IMR-90 (cell line): ENCODE measurements around the gene SYT2. TPM values are rescaled to one million over a fixed set of nuclear protein-coding genes. Genes with fewer than 3 reads are reported as not detected.
A peak's percentile ranks its signal among the peaks of the same experiment; 100 is the strongest.

Experiments used
- ATAC-seq: fragments of 200-7000 bp; cut with Tn5 transposase; 2 replicates; pipeline ENCODE4 v1.9.1; 2020; ENCODE audit warnings: low read depth, mild to moderate bottlenecking, moderate library complexity
- BruUV-seq: library from RNA; stranded (reverse); fragments of 400-500 nt; replicated peaks from 2 replicates; lab custom pipeline; 2021; lab: Mats Ljungman, UMichigan
- CTCF ChIA-PET: fragments of 300-600 bp; formaldehyde crosslinking; extraction: SDS; loops from one replicate; lab custom pipeline; 2021; ENCODE audit warnings: antibody characterized with exemption; lab: Yijun Ruan, JAX
- POLR2A ChIA-PET: fragments of 300-600 bp; sonication (Branson Sonifier 250); formaldehyde crosslinking; loops from one replicate; lab custom pipeline; 2022; ENCODE audit warnings: antibody characterized with exemption; ENCODE audit not compliant: unreplicated experiment; lab: Charles Lee
- DNase-seq: peaks from one replicate; pipeline ENCODE4 v3.0.0; 2013
- H2AFZ ChIP-seq: replicated peaks from 2 replicates; pipeline ENCODE3; 2013; ENCODE audit warnings: low read length, mild to moderate bottlenecking; ENCODE audit not compliant: poor library complexity
- H2AK5ac ChIP-seq: 2 replicates; pipeline ENCODE4 v1.6.1; 2013; ENCODE audit warnings: low read depth, low read length, inconsistent platforms
- H2AK9ac ChIP-seq: replicated peaks from 2 replicates; pipeline ENCODE3; 2013; ENCODE audit warnings: mild to moderate bottlenecking, low read depth, low read length, moderate library complexity; ENCODE audit not compliant: poor library complexity
- H2BK120ac ChIP-seq: 2 replicates; pipeline ENCODE4 v1.6.1; 2013; ENCODE audit warnings: low read depth, low read length, inconsistent platforms
- H2BK15ac ChIP-seq: 3 replicates; pipeline ENCODE4 v1.6.1; 2013; ENCODE audit warnings: low read depth, low read length, inconsistent platforms
- H2BK20ac ChIP-seq: 2 replicates; pipeline ENCODE4 v1.6.1; 2013; ENCODE audit warnings: low read depth, mild to moderate bottlenecking, inconsistent platforms, low read length, moderate library complexity
- H2BK5ac ChIP-seq: 2 replicates; pipeline ENCODE4 v1.6.1; 2013; ENCODE audit warnings: mild to moderate bottlenecking, low read depth, low read length, inconsistent platforms; ENCODE audit not compliant: poor library complexity, severe bottlenecking
- H3K14ac ChIP-seq: replicated peaks from 2 replicates; pipeline ENCODE4 v1.6.1; 2013; ENCODE audit warnings: low read depth, low read length, inconsistent platforms
- H3K18ac ChIP-seq: 2 replicates; pipeline ENCODE4 v1.6.1; 2013; ENCODE audit warnings: low read depth, low read length, control low read depth
- H3K23ac ChIP-seq: 2 replicates; pipeline ENCODE4 v1.6.1; 2013; ENCODE audit warnings: low read depth, low read length, inconsistent platforms
- H3K27ac ChIP-seq: 2 replicates; pipeline ENCODE4 v1.5.1; 2013; ENCODE audit warnings: mild to moderate bottlenecking, control low read depth, low read length; ENCODE audit not compliant: insufficient read depth
- H3K27me3 ChIP-seq: 2 replicates; pipeline ENCODE4 v1.6.1; 2013; ENCODE audit warnings: low read length; ENCODE audit not compliant: control insufficient read depth, insufficient read depth
- H3K36me3 ChIP-seq: 2 replicates; pipeline ENCODE4 v1.6.1; 2013; ENCODE audit warnings: low read length, mixed read lengths; ENCODE audit not compliant: control insufficient read depth, insufficient read depth
- H3K4ac ChIP-seq: 2 replicates; pipeline ENCODE4 v1.6.1; 2013; ENCODE audit warnings: low read depth, low read length, inconsistent platforms
- H3K4me1 ChIP-seq: 2 replicates; pipeline ENCODE4 v1.6.1; 2013; ENCODE audit warnings: low read length, mixed read lengths; ENCODE audit not compliant: control insufficient read depth, insufficient read depth
- H3K4me2 ChIP-seq: 2 replicates; pipeline ENCODE4 v1.6.1; 2013; ENCODE audit warnings: low read depth, mild to moderate bottlenecking, control low read depth, low read length, moderate library complexity
- H3K4me3 ChIP-seq: 2 replicates; pipeline ENCODE4 v1.5.1; 2013; ENCODE audit warnings: low read depth, mild to moderate bottlenecking, control low read depth, low read length, moderate library complexity; ENCODE audit not compliant: insufficient read depth
- H3K56ac ChIP-seq: 2 replicates; pipeline ENCODE4 v1.6.1; 2013; ENCODE audit warnings: low read length, inconsistent platforms; ENCODE audit not compliant: insufficient read depth; ENCODE audit errors: extremely low read depth
- H3K79me1 ChIP-seq, 2 experiments: 2 replicates each; pipeline ENCODE4 v1.6.1; 2013; ENCODE audit warnings: low read length in 2 of 2, inconsistent platforms in 1 of 2, low read depth in 1 of 2
- H3K9ac ChIP-seq: 2 replicates; pipeline ENCODE4 v1.6.1; 2013; ENCODE audit warnings: low read depth, low read length, control low read depth
- H3K9me1 ChIP-seq: 2 replicates; pipeline ENCODE4 v1.6.1; 2013; ENCODE audit warnings: low read length, inconsistent platforms; ENCODE audit not compliant: insufficient read depth
- H3K9me3 ChIP-seq: 2 replicates; pipeline ENCODE4 v1.6.1; 2013; ENCODE audit warnings: low read length; ENCODE audit not compliant: control insufficient read depth, insufficient read depth
- H4K20me1 ChIP-seq: 2 replicates; pipeline ENCODE4 v1.6.1; 2013; ENCODE audit warnings: low read length, inconsistent platforms; ENCODE audit not compliant: insufficient read depth
- H4K5ac ChIP-seq: 2 replicates; pipeline ENCODE4 v1.6.1; 2013; ENCODE audit warnings: mild to moderate bottlenecking, low read depth, low read length, control low read depth
- H4K8ac ChIP-seq, 2 experiments: 2 replicates each; pipeline ENCODE4 v1.6.1; 2013; ENCODE audit warnings: low read depth in 2 of 2, low read length in 2 of 2, control low read depth in 1 of 2, inconsistent platforms in 1 of 2
- H4K91ac ChIP-seq: 2 replicates; pipeline ENCODE4 v1.6.1; 2013; ENCODE audit warnings: low read depth, low read length, inconsistent platforms; ENCODE audit not compliant: insufficient read depth
- CEBPB ChIP-seq: IDR thresholded peaks from 2 replicates; pipeline ENCODE4 v1.6.1; 2012; ENCODE audit warnings: low read depth, low read length, improper control_type of control experiment
- CHD1 ChIP-seq: IDR thresholded peaks from 2 replicates; pipeline ENCODE4 v1.6.1; 2012; ENCODE audit warnings: low read depth, low read length, improper control_type of control experiment
- FOS ChIP-seq: fragments of 150-350 bp; IDR thresholded peaks from 2 replicates; pipeline ENCODE4 v1.6.1; 2016; ENCODE audit warnings: low read depth, low read length
- MAFK ChIP-seq: IDR thresholded peaks from 2 replicates; pipeline ENCODE4 v1.6.1; 2012; ENCODE audit warnings: low read depth, low read length, improper control_type of control experiment
- MAZ ChIP-seq: IDR thresholded peaks from 2 replicates; pipeline ENCODE4 v1.6.1; 2012; ENCODE audit warnings: low read depth, mild to moderate bottlenecking, low read length, improper control_type of control experiment, moderate library complexity, borderline replicate concordance
- MXI1 ChIP-seq: IDR thresholded peaks from 2 replicates; pipeline ENCODE4 v1.6.1; 2012; ENCODE audit warnings: low read depth, mild to moderate bottlenecking, low read length, moderate library complexity, borderline replicate concordance
- NFE2L2 ChIP-seq: fragments of 150-350 bp; IDR thresholded peaks from 2 replicates; pipeline ENCODE4 v1.6.1; 2016; ENCODE audit warnings: low read depth, mild to moderate bottlenecking, low read length
- POLR2A ChIP-seq: IDR thresholded peaks from 2 replicates; pipeline ENCODE4 v1.6.1; 2012; ENCODE audit warnings: mild to moderate bottlenecking, low read depth, low read length
- RAD21 ChIP-seq: IDR thresholded peaks from 2 replicates; pipeline ENCODE4 v1.6.1; 2012; ENCODE audit warnings: low read length, improper control_type of control experiment
- RCOR1 ChIP-seq: IDR thresholded peaks from 2 replicates; pipeline ENCODE4 v1.6.1; 2012; ENCODE audit warnings: mild to moderate bottlenecking, low read length, improper control_type of control experiment; ENCODE audit not compliant: insufficient replicate concordance
- RFX5 ChIP-seq: IDR thresholded peaks from 2 replicates; pipeline ENCODE4 v1.8.0; 2012; ENCODE audit warnings: low read depth, mild to moderate bottlenecking, low read length, moderate library complexity
- SMC3 ChIP-seq: fragments of 150-350 bp; IDR thresholded peaks from 2 replicates; pipeline ENCODE4 v1.6.1; 2016; ENCODE audit warnings: low read depth, mild to moderate bottlenecking, antibody characterized with exemption, low read length, moderate library complexity
- USF2 ChIP-seq: fragments of 150-350 bp; IDR thresholded peaks from 2 replicates; pipeline ENCODE4 v1.6.1; 2017; ENCODE audit warnings: mild to moderate bottlenecking, antibody characterized with exemption, low read length, low read depth
- WGBS, 2 experiments: methylation state at CpG; one replicate each; pipeline versions ENCODE4 v1.1.5 to v1.1.7; 2013; ENCODE audit warnings: missing lambda C conversion rate in 2 of 2; ENCODE audit not compliant: insufficient read length in 1 of 2; ENCODE audit errors: extremely low coverage in 2 of 2; 5-methylcytosine and 5-hydroxymethylcytosine counted together
- dilution Hi-C: fragments of 300-500 bp; cut with HindIII; formaldehyde crosslinking; loops from one replicate; pipeline ENCODE4 v1.14.3; 2018; ENCODE audit warnings: low sequenced_read_pairs; ENCODE audit not compliant: unreplicated experiment
- in situ Hi-C: fragments of 300-500 bp; cut with MboI; formaldehyde crosslinking; loops from 3 replicates; pipeline ENCODE4 v1.14.3; 2019; ENCODE audit warnings: low sequenced_read_pairs, inconsistent platforms, mixed read lengths
- intact Hi-C: fragments of 100-400 bp; cut with micrococcal nuclease; formaldehyde crosslinking; loops from 2 replicates; pipeline ENCODE4 v1.10.0; 2022
- polyA plus RNA-seq, 3 experiments: library from polyadenylated mRNA; depleted of rRNA; stranded (reverse); fragments of >200 nt; gene quantifications; 2 replicates each; pipeline ENCODE4 v1.2.3, GENCODE V29; 2012; ENCODE audit warnings: low replicate concordance in 1 of 3
- total RNA-seq: library from RNA; depleted of rRNA; stranded (reverse); fragments of >200 nt; gene quantifications from 2 replicates; pipeline ENCODE4 v1.2.3, GENCODE V29; 2012
- TF ChIP-seq, protein P1 (sequence below): conservative IDR thresholded peaks from 2 replicates; pipeline ENCODE4 v1.5.1; 2012; ENCODE audit warnings: mild to moderate bottlenecking, low read depth, low read length, improper control_type of control experiment

Gene SYT2
- total and polyA plus RNA-seq, 2 of the 4 experiments (the other 2 are of a cell fraction) = under 0.01 TPM

DNA sequence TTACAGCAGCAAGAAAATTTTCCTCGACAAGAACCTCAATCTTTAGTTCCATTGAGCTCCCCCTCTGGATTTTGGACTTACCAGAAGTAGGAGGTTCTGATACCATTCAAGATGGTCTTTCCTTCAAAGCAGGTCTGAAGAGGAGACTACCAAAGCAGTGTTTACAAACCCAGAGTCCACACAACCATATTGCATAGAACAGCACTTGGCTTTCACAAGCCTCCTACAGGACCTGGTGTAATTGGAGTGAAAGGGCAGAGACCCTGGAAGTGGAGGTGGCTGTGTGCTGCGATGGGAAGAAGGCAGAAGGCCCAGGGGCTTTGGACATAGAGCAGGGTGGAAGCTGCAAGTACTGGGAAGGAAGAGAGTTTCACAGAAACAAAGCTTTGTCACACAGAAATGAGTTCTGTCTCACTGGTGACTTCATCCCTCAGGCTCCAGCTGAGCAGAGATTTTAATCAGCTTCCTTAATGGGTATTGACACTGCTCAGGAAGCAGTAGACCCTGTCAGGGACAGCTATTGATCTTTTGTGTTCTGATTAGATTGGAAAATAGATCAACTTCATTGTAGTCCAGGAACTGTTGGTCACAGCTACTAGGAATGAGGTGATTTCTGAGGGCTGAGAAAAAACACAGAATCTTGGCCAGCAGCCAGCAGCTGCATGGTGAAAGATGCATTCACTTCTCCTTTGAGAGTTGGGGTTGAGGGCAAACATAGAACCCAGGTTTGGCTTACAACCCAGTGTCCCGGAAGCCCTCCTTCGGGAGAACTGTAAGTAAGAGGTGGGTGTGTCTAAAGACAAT is 124.0 kb downstream of the SYT2 start:
- H3K27me3 ChIP-seq = no peaks in the 10 kb centered on the region
- peak overlapping the region; percentile 75 for H3K27ac ChIP-seq
- no TSS peak for BruUV-seq
- H3K9me1 ChIP-seq = peaks cover 41% of the 10 kb centered on the region
- H3K9me3 ChIP-seq = no peaks in the 10 kb centered on the region
- DNase-seq = peak; percentile 38
- no peak overlapping the region for H3K4me3 ChIP-seq
- no peak for ATAC-seq
- peaks cover 46% of the 10 kb centered on the region for H3K4me1 ChIP-seq
- peak overlapping the region; percentile 16 for H3K9ac ChIP-seq
- WGBS, 2 experiments = 50% methylated on average over 1 of the region's 4 CpGs; no CpG with 5 or more reads in 1 of the 2 experiments
- peak overlapping the region; percentile 88 for H2BK5ac ChIP-seq
- peak overlapping the region; percentile 97 for H3K18ac ChIP-seq
- in situ Hi-C loops = no loop called here
- H3K4ac ChIP-seq = peak overlapping the region; percentile 97
- H2BK120ac ChIP-seq = peak overlapping the region; percentile 99
- peak overlapping the region; percentile 99 for H2AK5ac ChIP-seq
- H3K36me3 ChIP-seq = peaks cover under 1% of the 10 kb centered on the region; the same call in 1 of the 2 replicates
- H2AK9ac ChIP-seq = peak overlapping the region; percentile 79
- POLR2A ChIA-PET = interaction anchor here (0.6 kb wide), 1 partner anchor 27 kb away, joined by 3 read pairs; no protein-coding TSS in a partner anchor
- H4K5ac ChIP-seq = peak overlapping the region; percentile 93
- no peaks in the 10 kb centered on the region for H4K20me1 ChIP-seq
- peak overlapping the region; percentile 80 to 95 for H4K8ac ChIP-seq
- dilution Hi-C loops = no loop called here
- peak overlapping the region; percentile 99 for H3K14ac ChIP-seq
- peak overlapping the region; percentile 72; the same call in 1 of the 2 replicates for H3K56ac ChIP-seq
- H4K91ac ChIP-seq = peak overlapping the region; percentile 99
- peak overlapping the region; percentile 63 for H2AFZ ChIP-seq
- peak overlapping the region; percentile 98 for H2BK20ac ChIP-seq
- peak overlapping the region; percentile 100 for H2BK15ac ChIP-seq
- intact Hi-C loops = loop anchor here (5.0 kb wide), 1 partner anchor 79 kb away; no protein-coding TSS in a partner anchor
- no peak overlapping the region for H3K4me2 ChIP-seq
- peak overlapping the region; percentile 96 for H3K23ac ChIP-seq
- peaks cover 0 to 24% of the 10 kb centered on the region in 2 experiments; a peak in 1 of 4 replicates for H3K79me1 ChIP-seq
- CTCF ChIA-PET = interaction anchor here (2.1 kb wide), 1 partner anchor 14 kb away, joined by 7 read pairs; no protein-coding TSS in a partner anchor
- TF ChIP-seq RFX5 (no peak), FOS (no peak), RCOR1 (no peak), SMC3 (no peak), RAD21 (no peak), POLR2A (no peak), MAZ (no peak), CEBPB (no peak), MAFK (no peak), MXI1 (no peak), NFE2L2 (no peak), CHD1 (no peak), USF2 (no peak)
- TF ChIP-seq, protein P1, sequence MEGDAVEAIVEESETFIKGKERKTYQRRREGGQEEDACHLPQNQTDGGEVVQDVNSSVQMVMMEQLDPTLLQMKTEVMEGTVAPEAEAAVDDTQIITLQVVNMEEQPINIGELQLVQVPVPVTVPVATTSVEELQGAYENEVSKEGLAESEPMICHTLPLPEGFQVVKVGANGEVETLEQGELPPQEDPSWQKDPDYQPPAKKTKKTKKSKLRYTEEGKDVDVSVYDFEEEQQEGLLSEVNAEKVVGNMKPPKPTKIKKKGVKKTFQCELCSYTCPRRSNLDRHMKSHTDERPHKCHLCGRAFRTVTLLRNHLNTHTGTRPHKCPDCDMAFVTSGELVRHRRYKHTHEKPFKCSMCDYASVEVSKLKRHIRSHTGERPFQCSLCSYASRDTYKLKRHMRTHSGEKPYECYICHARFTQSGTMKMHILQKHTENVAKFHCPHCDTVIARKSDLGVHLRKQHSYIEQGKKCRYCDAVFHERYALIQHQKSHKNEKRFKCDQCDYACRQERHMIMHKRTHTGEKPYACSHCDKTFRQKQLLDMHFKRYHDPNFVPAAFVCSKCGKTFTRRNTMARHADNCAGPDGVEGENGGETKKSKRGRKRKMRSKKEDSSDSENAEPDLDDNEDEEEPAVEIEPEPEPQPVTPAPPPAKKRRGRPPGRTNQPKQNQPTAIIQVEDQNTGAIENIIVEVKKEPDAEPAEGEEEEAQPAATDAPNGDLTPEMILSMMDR = no peak
